Fibroblast of lung (primary cell): ENCODE results near the gene HIRIP3.

Experiments used
- CTCF ChIP-seq, 2 donors: IDR thresholded peaks in 1 of 2; conservative IDR thresholded peaks in 1 of 2; 1 replicate in 1 of 2; 2 replicates in 1 of 2; pipeline ENCODE4 v1.5.1; 2011 to 2012; ENCODE audit warnings: low read length in 2 of 2, control low read depth in 1 of 2, inconsistent platforms in 1 of 2, low read depth in 1 of 2, mild to moderate bottlenecking in 1 of 2
- EZH2 ChIP-seq: IDR thresholded peaks from 2 replicates; pipeline ENCODE4 v1.5.1; 2012; ENCODE audit warnings: low read length, control low read depth, mild to moderate bottlenecking; ENCODE audit errors: missing control alignments

GRCh38 chr16:29961127-29961478 is 34.3 kb downstream of the HIRIP3 start:
- TF ChIP-seq CTCF (conservative IDR thresholded peaks at IDR 0.05 in 1 of 2, IDR thresholded peaks at IDR 0.05 in 1 of 2; ENCODE audit: low read depth in 1 of 2, low read length in 2 of 2) (no peak), EZH2 (no peak)
